H1 (cell line): Measurements from ENCODE around the gene ACE. TPM values are rescaled to one million over a fixed set of nuclear protein-coding genes. Genes with fewer than 3 reads are reported as not detected.

ENCODE experiments used
- CREB1 ChIP-seq: IDR thresholded peaks from 2 replicates; pipeline ENCODE4 v1.6.1; 2012; ENCODE audit warnings: inconsistent platforms
- NANOG ChIP-seq: IDR thresholded peaks from 2 replicates; pipeline ENCODE4 v1.6.1; 2011; ENCODE audit warnings: low read length, low read depth, mild to moderate bottlenecking, inconsistent platforms; ENCODE audit not compliant: insufficient read depth, poor library complexity, severe bottlenecking
- SP4 ChIP-seq: IDR thresholded peaks from 2 replicates; pipeline ENCODE4 v1.6.1; 2012; ENCODE audit warnings: low read length, inconsistent platforms
- TAF1 ChIP-seq: IDR thresholded peaks from 2 replicates; pipeline ENCODE4 v1.6.1; 2011; ENCODE audit warnings: mild to moderate bottlenecking, low read depth, low read length
- polyA plus RNA-seq, 7 experiments: library from polyadenylated mRNA; depleted of rRNA in 3 of 7; stranded (reverse) in 5 of 7; unstranded in 2 of 7; fragments of >200 nt in 5 of 7; fragments of 200-250 nt in 2 of 7; gene quantifications; 1 replicate in 5 of 7; 2 replicates in 1 of 7; 4 replicates in 1 of 7; pipeline versions ENCODE4 v1.2.1 to v1.2.3, GENCODE V29; 2011 to 2013; ENCODE audit warnings: missing spikeins in 2 of 7, mixed read lengths in 2 of 7
- total RNA-seq: library from RNA; stranded (reverse); fragmentation: NEBNext Ultra II Directional; extraction: Animal tissue kit (Norgen Biotek cat#: 25700); gene quantifications from 2 replicates; pipeline ENCODE4 v1.2.1, GENCODE V29; 2021
- TF ChIP-seq, protein P1 (sequence below): IDR thresholded peaks from 2 replicates; pipeline ENCODE4 v1.6.1; 2012; ENCODE audit warnings: low read length, inconsistent platforms

ACE gene
- total and polyA plus RNA-seq, 2 of the 8 experiments (the other 6 are each of a cell fraction or from before 2014, with no cell fraction given) = 2.5 to 5.5 TPM

- TF ChIP-seq NANOG (no peak), SP4 (no peak), TAF1 (no peak), CREB1 (no peak)
- TF ChIP-seq, protein P1, sequence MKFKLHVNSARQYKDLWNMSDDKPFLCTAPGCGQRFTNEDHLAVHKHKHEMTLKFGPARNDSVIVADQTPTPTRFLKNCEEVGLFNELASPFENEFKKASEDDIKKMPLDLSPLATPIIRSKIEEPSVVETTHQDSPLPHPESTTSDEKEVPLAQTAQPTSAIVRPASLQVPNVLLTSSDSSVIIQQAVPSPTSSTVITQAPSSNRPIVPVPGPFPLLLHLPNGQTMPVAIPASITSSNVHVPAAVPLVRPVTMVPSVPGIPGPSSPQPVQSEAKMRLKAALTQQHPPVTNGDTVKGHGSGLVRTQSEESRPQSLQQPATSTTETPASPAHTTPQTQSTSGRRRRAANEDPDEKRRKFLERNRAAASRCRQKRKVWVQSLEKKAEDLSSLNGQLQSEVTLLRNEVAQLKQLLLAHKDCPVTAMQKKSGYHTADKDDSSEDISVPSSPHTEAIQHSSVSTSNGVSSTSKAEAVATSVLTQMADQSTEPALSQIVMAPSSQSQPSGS = no peak
- TF ChIP-seq, all 59 proteins: peak for 0
Measured at GRCh38 chr17:63525190-63525946, 48.5 kb downstream of the ACE start (continued).
